ENCODE data around the gene CC2D2A.

Gene CC2D2A

GRCh38 chr4:15498356-15498755 lies 28.7 kb downstream of the CC2D2A start:
- Histone ChIP-seq H3K4me1 (ENCODE audit: insufficient read depth, poor library complexity, severe bottlenecking) (no peaks in the 10 kb centered on the region), H3K4me3 (ENCODE audit: severe bottlenecking) (no peak overlapping the region), H3K27me3 (ENCODE audit: insufficient read depth, poor library complexity, severe bottlenecking) (no peaks in the 10 kb centered on the region), H3K27ac (ENCODE audit: poor library complexity, severe bottlenecking) (no peak overlapping the region), H3K9me3 (ENCODE audit: severe bottlenecking) (peaks cover 2% of the 10 kb centered on the region), H3K36me3 (ENCODE audit: low read depth) (no peaks in the 10 kb centered on the region)
- ATAC-seq (ENCODE audit: low read depth) (no peak), DNase-seq (ENCODE audit: low spot score) (no peak)
- TF ChIP-seq CTCF (IDR thresholded peaks at IDR 0.05; ENCODE audit: poor library complexity, severe bottlenecking), result no peak

- Histone ChIP-seq H3K27me3 (ENCODE audit: insufficient read depth, poor library complexity, severe bottlenecking) (no peaks in the 10 kb centered on the region), H3K36me3 (ENCODE audit: low read depth) (peaks cover 7% of the 10 kb centered on the region; the same call in 1 of the 2 replicates), H3K4me3 (ENCODE audit: severe bottlenecking) (no peak overlapping the region), H3K27ac (ENCODE audit: poor library complexity, severe bottlenecking) (no peak overlapping the region), H3K9me3 (ENCODE audit: severe bottlenecking) (peaks cover 2% of the 10 kb centered on the region), H3K4me1 (ENCODE audit: insufficient read depth, poor library complexity, severe bottlenecking) (no peaks in the 10 kb centered on the region)
- DNase-seq (ENCODE audit: low spot score) (no peak), ATAC-seq (ENCODE audit: low read depth) (no peak)
- TF ChIP-seq CTCF (IDR thresholded peaks at IDR 0.05; ENCODE audit: poor library complexity, severe bottlenecking), result no peak
These were observed 31.0 kb downstream of the CC2D2A start for GRCh38 chr4:15500701-15501100.

GRCh38 chr4:15501941-15502340 lies 32.3 kb downstream of the CC2D2A start:
- no peaks in the 10 kb centered on the region for H3K4me1 ChIP-seq (ENCODE audit: insufficient read depth, poor library complexity, severe bottlenecking)
- H3K9me3 ChIP-seq (ENCODE audit: severe bottlenecking), result peaks cover 2% of the 10 kb centered on the region
- DNase-seq (ENCODE audit: low spot score), result no peak
- ATAC-seq (ENCODE audit: low read depth), result no peak
- H3K4me3 ChIP-seq (ENCODE audit: severe bottlenecking), result no peak overlapping the region
- peaks cover 10% of the 10 kb centered on the region for H3K36me3 ChIP-seq (ENCODE audit: low read depth)
- no peak for TF ChIP-seq CTCF (IDR thresholded peaks at IDR 0.05; ENCODE audit: poor library complexity, severe bottlenecking)
- no peaks in the 10 kb centered on the region for H3K27me3 ChIP-seq (ENCODE audit: insufficient read depth, poor library complexity, severe bottlenecking)
- no peak overlapping the region for H3K27ac ChIP-seq (ENCODE audit: poor library complexity, severe bottlenecking)

GRCh38 chr4:15502384-15502783 lies 32.7 kb downstream of the CC2D2A start:
- no peak for DNase-seq (ENCODE audit: low spot score)
- H3K9me3 ChIP-seq (ENCODE audit: severe bottlenecking), result peaks cover under 1% of the 10 kb centered on the region
- no peaks in the 10 kb centered on the region for H3K27me3 ChIP-seq (ENCODE audit: insufficient read depth, poor library complexity, severe bottlenecking)
- H3K4me3 ChIP-seq (ENCODE audit: severe bottlenecking), result no peak overlapping the region
- ATAC-seq (ENCODE audit: low read depth), result no peak
- H3K36me3 ChIP-seq (ENCODE audit: low read depth), result peaks cover 10% of the 10 kb centered on the region
- TF ChIP-seq CTCF (IDR thresholded peaks at IDR 0.05; ENCODE audit: poor library complexity, severe bottlenecking), result no peak
- no peak overlapping the region for H3K27ac ChIP-seq (ENCODE audit: poor library complexity, severe bottlenecking)
- no peaks in the 10 kb centered on the region for H3K4me1 ChIP-seq (ENCODE audit: insufficient read depth, poor library complexity, severe bottlenecking)

GRCh38 chr4:15504041-15504440 lies 34.4 kb downstream of the CC2D2A start:
- TF ChIP-seq CTCF (IDR thresholded peaks at IDR 0.05; ENCODE audit: poor library complexity, severe bottlenecking), result no peak
- Histone ChIP-seq H3K36me3 (ENCODE audit: low read depth) (peaks cover 10% of the 10 kb centered on the region), H3K4me1 (ENCODE audit: insufficient read depth, poor library complexity, severe bottlenecking) (no peaks in the 10 kb centered on the region), H3K9me3 (ENCODE audit: severe bottlenecking) (no peaks in the 10 kb centered on the region), H3K4me3 (ENCODE audit: severe bottlenecking) (no peak overlapping the region), H3K27me3 (ENCODE audit: insufficient read depth, poor library complexity, severe bottlenecking) (no peaks in the 10 kb centered on the region), H3K27ac (ENCODE audit: poor library complexity, severe bottlenecking) (no peak overlapping the region)
- DNase-seq (ENCODE audit: low spot score) (no peak), ATAC-seq (ENCODE audit: low read depth) (no peak)

All from RWPE2 (cell line).